ENCODE data around the gene CCHCR1.
A peak's percentile ranks its signal among the peaks of the same experiment; 100 is the strongest.

The CCHCR1 gene

DNA sequence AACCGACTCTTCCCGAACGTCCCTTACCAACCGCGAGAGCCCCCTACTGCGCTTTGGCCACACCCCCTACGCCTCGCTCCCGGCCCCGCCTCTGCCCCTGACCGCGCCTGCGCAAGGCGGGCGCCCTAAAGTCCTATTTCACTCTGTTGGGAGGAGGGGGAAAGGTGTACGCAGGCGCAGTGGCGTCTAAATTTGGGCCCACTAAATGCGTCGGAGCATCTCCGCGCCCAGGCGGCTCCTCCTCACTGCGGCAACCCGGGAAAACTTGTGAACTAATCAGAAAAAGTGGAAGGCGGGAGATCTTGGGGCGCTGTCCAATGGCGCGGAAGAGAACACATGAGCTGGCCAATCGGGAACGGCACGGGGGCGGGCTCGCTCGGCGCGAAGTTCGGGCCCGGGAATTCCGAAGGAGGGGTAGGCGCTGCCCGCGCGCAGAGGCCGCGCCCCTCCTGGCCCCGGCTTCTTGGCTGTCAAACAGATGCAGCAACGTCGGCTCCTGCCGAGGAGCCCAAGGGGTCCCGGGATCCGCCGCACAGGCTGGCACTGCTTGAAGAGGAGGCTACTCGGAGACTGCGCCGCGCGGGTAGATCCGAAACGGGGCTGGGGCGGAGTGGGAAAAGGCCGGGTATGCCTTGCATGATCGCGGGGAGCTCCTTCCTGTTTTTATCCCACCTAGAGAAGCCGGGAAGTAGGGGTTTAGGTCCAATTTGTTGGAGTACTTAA is 699 bp upstream of the CCHCR1 start, which contains the start of gene TCF19:
TSS of gene TCF19 (plus strand) at position 450 of the 723 bp plus-strand sequence. CDS start 881 bp downstream, outside the sequence.
- TF ChIP-seq, protein P1, sequence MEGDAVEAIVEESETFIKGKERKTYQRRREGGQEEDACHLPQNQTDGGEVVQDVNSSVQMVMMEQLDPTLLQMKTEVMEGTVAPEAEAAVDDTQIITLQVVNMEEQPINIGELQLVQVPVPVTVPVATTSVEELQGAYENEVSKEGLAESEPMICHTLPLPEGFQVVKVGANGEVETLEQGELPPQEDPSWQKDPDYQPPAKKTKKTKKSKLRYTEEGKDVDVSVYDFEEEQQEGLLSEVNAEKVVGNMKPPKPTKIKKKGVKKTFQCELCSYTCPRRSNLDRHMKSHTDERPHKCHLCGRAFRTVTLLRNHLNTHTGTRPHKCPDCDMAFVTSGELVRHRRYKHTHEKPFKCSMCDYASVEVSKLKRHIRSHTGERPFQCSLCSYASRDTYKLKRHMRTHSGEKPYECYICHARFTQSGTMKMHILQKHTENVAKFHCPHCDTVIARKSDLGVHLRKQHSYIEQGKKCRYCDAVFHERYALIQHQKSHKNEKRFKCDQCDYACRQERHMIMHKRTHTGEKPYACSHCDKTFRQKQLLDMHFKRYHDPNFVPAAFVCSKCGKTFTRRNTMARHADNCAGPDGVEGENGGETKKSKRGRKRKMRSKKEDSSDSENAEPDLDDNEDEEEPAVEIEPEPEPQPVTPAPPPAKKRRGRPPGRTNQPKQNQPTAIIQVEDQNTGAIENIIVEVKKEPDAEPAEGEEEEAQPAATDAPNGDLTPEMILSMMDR (IDR thresholded peaks at IDR 0.05), result no peak
- DNase-seq (ENCODE audit: low spot score), result peak; percentile 99
- Histone ChIP-seq H3K27ac (peak within 1 kb of the TSS; percentile 63 to 88), H3K4me3 (peak within 1 kb of the TSS; percentile 82)

DNA sequence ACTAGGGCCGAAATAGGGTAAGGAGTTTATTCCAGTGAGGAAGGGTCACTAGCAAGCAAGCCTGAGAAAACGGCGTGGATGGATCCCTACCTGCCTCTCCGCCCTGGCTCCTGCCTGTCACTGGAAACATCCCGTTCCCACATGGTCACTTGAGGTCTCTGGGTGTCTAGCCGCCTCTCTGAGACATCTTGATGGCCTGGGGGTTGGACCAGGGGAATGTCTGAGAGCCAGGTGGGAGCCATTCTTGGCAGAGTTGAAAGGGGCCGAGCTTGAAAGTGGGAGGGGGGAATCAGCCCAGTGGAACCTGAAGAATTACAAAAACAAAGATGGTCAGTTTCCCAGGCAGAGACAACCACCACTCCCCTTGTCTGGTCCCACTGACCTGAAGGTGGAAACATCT is 961 bp downstream of the CCHCR1 start:
- TF ChIP-seq, protein P1 (IDR thresholded peaks at IDR 0.05), result no peak
- Histone ChIP-seq H3K4me3 (no peak overlapping the region), H3K27ac (no peak overlapping the region)
- no peak for DNase-seq (ENCODE audit: low spot score)

DNA sequence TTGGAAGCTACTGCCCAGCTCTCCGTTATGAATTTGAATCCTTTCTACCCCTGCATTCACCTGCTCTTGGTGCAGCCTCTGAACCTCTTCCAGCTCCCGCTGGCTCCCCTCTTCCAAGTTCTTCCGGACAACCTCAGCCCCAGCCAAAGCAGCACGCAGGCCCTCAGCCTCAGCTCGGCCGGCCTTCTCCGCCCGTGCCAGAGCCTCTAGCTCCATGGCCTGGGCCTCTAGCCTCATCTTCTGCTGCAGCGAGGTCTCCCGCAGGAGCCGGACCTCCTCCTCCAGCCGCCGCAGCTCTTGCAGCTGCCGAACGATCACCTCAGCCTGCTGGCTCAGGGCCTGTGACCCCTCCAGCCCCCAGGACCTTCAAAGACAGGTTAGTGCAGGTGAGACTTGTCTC is 3.2 kb downstream of the CCHCR1 start:
- H3K27ac ChIP-seq, result no peak overlapping the region
- DNase-seq (ENCODE audit: low spot score), result no peak
- H3K4me3 ChIP-seq, result no peak overlapping the region
- TF ChIP-seq, protein P1 (IDR thresholded peaks at IDR 0.05), result no peak

DNA sequence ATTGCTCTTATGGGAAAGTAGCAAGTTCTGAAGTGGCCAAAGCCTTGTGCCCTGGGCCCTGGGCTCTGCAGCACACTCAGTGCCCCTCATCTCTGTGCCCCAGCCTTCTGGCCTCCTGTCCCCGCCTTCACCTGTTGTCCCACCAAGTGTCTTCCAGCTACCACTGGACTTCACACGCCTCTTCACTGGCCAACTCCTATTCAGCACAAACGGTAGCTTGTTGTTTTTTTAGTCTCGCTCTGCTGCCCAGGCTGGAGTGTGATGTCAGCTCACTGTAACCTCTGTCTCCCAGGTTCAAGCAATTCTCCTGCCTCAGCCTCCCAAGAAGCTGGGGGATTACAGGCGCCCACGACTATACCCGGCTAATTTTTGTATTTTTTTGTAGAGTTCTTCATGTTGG is 4.8 kb downstream of the CCHCR1 start:
- H3K27ac ChIP-seq, result no peak overlapping the region
- no peak for DNase-seq (ENCODE audit: low spot score)
- H3K4me3 ChIP-seq, result no peak overlapping the region
- TF ChIP-seq, protein P1 (IDR thresholded peaks at IDR 0.05), result no peak

DNA sequence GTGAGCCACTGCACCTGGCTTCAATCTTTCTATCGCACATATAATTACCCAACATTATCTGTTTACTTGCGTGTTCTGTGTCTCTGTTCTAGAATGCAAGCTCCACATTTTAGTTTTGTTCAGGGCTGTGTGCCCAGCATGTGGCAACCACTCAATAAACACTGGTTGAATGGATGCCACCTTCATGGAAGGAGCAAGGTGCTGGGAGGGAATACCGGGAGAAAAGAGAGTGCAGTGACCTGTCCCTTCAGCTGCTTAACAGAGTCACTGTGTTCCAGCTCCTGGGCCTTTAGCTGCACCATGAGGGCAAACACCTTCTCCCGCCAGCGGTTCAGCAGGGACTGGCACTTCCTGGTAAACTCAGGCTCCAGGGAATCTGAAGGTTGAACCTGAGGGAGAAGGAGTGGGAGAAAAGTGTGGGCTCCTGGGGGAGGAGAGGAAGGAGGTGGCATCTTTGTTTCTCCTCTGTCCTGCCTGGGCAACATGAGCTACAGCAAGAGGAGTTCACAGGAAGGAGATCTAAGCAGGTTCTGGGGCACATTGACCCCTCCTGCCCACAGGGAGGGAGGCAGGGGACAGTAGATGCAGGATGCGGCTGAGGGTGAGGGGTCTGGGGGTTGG is 7.7 kb downstream of the CCHCR1 start:
- Histone ChIP-seq H3K27ac (no peak overlapping the region), H3K4me3 (no peak overlapping the region)
- DNase-seq (ENCODE audit: low spot score), result no peak
- TF ChIP-seq, protein P1 (IDR thresholded peaks at IDR 0.05), result no peak

DNA sequence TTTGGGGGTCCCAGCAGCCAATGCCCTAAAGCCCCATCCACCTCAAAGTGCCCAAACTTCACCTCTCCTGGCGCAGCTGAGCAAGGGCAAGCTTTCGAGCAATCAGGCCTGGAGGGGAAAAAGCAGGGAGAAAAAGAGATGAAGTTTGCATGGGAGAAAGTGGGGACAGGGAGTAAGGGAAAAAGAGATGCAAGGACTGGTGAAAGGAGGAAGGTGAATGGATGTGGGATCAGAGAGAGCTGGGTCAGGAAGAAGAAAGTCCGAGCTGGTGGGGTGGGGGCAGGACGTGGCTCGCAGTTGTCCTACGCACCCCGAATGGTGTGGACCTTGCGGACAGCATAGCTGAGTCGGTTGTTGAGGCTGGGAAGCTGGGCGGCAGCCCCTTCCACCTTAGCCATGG is 12.2 kb downstream of the CCHCR1 start:
- no peak for DNase-seq (ENCODE audit: low spot score)
- H3K27ac ChIP-seq, result no peak overlapping the region
- no peak overlapping the region for H3K4me3 ChIP-seq
- TF ChIP-seq, protein P1 (IDR thresholded peaks at IDR 0.05), result no peak

DNA sequence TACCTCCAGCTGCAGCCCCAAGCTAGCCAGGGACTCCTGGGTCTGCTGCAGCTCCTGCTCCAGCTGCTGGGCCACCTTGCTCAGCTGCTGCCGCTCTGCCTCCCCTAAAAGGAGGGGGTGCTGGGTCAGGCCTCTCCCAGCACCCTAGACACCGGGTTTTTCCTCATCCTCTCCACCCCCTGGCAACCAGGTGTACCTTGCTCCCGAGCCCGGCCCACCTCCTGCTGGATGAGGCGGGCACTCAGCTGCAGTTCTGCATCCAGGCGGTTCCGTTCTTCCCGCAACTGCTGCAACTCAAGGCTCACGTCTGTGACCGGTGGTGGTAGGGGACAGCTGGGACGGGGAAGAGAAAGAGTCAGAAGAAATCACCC is 12.6 kb downstream of the CCHCR1 start:
- H3K4me3 ChIP-seq, result no peak overlapping the region
- DNase-seq (ENCODE audit: low spot score), result no peak
- TF ChIP-seq, protein P1 (IDR thresholded peaks at IDR 0.05), result no peak
- no peak overlapping the region for H3K27ac ChIP-seq
